ENCODE results near the gene NGLY1. TPM values are rescaled to one million over a fixed set of nuclear protein-coding genes. Genes with fewer than 3 reads are reported as not detected.

The NGLY1 gene
- total and polyA plus RNA-seq, 2 of the 4 experiments (the other 2 are of a cell fraction), result 10.0 to 14.9 TPM

GRCh38 chr3:25781758-25782594 is 1.3 kb downstream of the NGLY1 start:
- Histone ChIP-seq H3K9ac (ENCODE audit: low read depth, low read length) (peak overlapping the region; percentile 76), H3K27ac (ENCODE audit: insufficient read depth, low read length) (no peak overlapping the region), H2BK5ac (ENCODE audit: low read depth, low read length, poor library complexity, severe bottlenecking) (no peak overlapping the region), H4K5ac (ENCODE audit: low read depth, low read length) (no peak overlapping the region), H4K91ac (ENCODE audit: insufficient read depth, low read depth, low read length) (no peak overlapping the region), H3K23ac (ENCODE audit: low read depth, low read length) (peak overlapping the region; percentile 84; the same call in 1 of the 2 replicates), H2AFZ (replicated peaks; ENCODE audit: low read length, poor library complexity) (no peak overlapping the region), H3K56ac (ENCODE audit: extremely low read depth, insufficient read depth, low read length) (no peak overlapping the region; the same call in 1 of the 2 replicates), H3K27me3 (ENCODE audit: control insufficient read depth, insufficient read depth, low read length) (no peaks in the 10 kb centered on the region), H3K4me2 (ENCODE audit: low read depth, low read length) (peak overlapping the region; percentile 86), H3K4me3 (ENCODE audit: insufficient read depth, low read depth, low read length) (peak overlapping the region; percentile 85), H3K36me3 (ENCODE audit: control insufficient read depth, insufficient read depth, low read length) (peaks cover 6% of the 10 kb centered on the region), H3K9me3 (ENCODE audit: control insufficient read depth, insufficient read depth, low read length) (no peaks in the 10 kb centered on the region), H2AK5ac (ENCODE audit: low read depth, low read length) (no peak overlapping the region), H3K79me1 (ENCODE audit: low read depth in 1 of 2, low read length in 2 of 2) (peaks cover 22 to 26% of the 10 kb centered on the region in 2 experiments), H3K14ac (replicated peaks; ENCODE audit: low read depth, low read length) (peak overlapping the region; percentile 78), H2BK120ac (ENCODE audit: low read depth, low read length) (no peak overlapping the region), H3K4ac (ENCODE audit: low read depth, low read length) (no peak overlapping the region), H4K20me1 (ENCODE audit: insufficient read depth, low read length) (no peaks in the 10 kb centered on the region), H3K4me1 (ENCODE audit: control insufficient read depth, insufficient read depth, low read length) (peaks cover 2% of the 10 kb centered on the region; the same call in 1 of the 2 replicates), H2AK9ac (replicated peaks; ENCODE audit: low read depth, low read length, poor library complexity) (peak overlapping the region; percentile 4), H2BK15ac (ENCODE audit: low read depth, low read length) (no peak overlapping the region), H3K18ac (ENCODE audit: low read depth, low read length) (no peak overlapping the region), H4K8ac (ENCODE audit: low read depth in 2 of 2, low read length in 2 of 2) (no peak overlapping the region; a peak in 1 of 4 replicates), H2BK20ac (ENCODE audit: low read depth, low read length) (no peak overlapping the region), H3K9me1 (ENCODE audit: insufficient read depth, low read length) (no peaks in the 10 kb centered on the region; the same call in 1 of the 2 replicates)
- POLR2A ChIA-PET (ENCODE audit: unreplicated experiment), result no interaction called here
- dilution Hi-C loops (cut with HindIII; ENCODE audit: low sequenced_read_pairs, unreplicated experiment) (no loop called here), in situ Hi-C loops (cut with MboI; ENCODE audit: low sequenced_read_pairs) (no loop called here), intact Hi-C loops (cut with micrococcal nuclease) (loop anchor here (2.0 kb wide), 3 partner anchors 75 to 133 kb away; partner anchors contain the start of gene TOP2B)
- ATAC-seq (ENCODE audit: low read depth) (no peak), DNase-seq (no peak)
- CTCF ChIA-PET, result no interaction called here
- no CpG with 5 or more reads among the region's 3 CpGs for WGBS, 2 experiments (ENCODE audit: extremely low coverage in 2 of 2, insufficient read length in 1 of 2)
- TF ChIP-seq FOS (IDR thresholded peaks at IDR 0.05; ENCODE audit: low read depth, low read length), result no peak
- no peak for TF ChIP-seq RAD21 (IDR thresholded peaks at IDR 0.05; ENCODE audit: low read length)
- TF ChIP-seq CEBPB (IDR thresholded peaks at IDR 0.05; ENCODE audit: low read depth, low read length), result no peak
- no peak for TF ChIP-seq USF2 (IDR thresholded peaks at IDR 0.05; ENCODE audit: low read depth, low read length)
- no peak for TF ChIP-seq RFX5 (IDR thresholded peaks at IDR 0.05; ENCODE audit: low read depth, low read length)
- TF ChIP-seq SMC3 (IDR thresholded peaks at IDR 0.05; ENCODE audit: low read depth, low read length), result no peak
- TF ChIP-seq MXI1 (IDR thresholded peaks at IDR 0.05; ENCODE audit: borderline replicate concordance, low read depth, low read length), result no peak
- no peak for TF ChIP-seq CTCF (conservative IDR thresholded peaks at IDR 0.05; ENCODE audit: low read depth, low read length)
- TF ChIP-seq MAFK (IDR thresholded peaks at IDR 0.05; ENCODE audit: low read depth, low read length), result no peak
- no peak for TF ChIP-seq NFE2L2 (IDR thresholded peaks at IDR 0.05; ENCODE audit: low read depth, low read length)
- TF ChIP-seq RCOR1 (IDR thresholded peaks at IDR 0.05; ENCODE audit: insufficient replicate concordance, low read length), result no peak
- TF ChIP-seq MAZ (IDR thresholded peaks at IDR 0.05; ENCODE audit: borderline replicate concordance, low read depth, low read length), result no peak
- TF ChIP-seq ELK1 (IDR thresholded peaks at IDR 0.05; ENCODE audit: borderline replicate concordance, low read depth, low read length), result no peak
- TF ChIP-seq BHLHE40 (IDR thresholded peaks at IDR 0.05; ENCODE audit: low read depth, low read length), result no peak
- no TSS peak for BruUV-seq (replicated peaks)
